Measurements from ENCODE around the gene POLE.

DNA sequence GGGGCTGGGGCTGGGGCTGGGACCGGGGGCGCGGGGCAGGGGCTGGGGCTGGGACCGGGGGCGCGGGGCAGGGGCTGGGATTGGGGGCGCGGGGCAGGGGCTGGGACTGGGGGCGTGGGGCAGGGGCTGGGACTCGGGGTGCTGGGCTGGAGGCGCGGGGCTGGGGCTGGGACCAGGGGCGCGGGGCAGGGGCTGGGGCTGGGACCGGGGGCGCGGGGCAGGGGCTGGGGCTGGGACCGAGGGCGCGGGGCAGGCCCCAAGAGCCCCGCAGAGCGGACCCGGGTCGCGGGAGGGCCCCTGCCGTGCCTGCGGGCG lies 68.1 kb downstream of the POLE start:
- TF ChIP-seq, protein P1, sequence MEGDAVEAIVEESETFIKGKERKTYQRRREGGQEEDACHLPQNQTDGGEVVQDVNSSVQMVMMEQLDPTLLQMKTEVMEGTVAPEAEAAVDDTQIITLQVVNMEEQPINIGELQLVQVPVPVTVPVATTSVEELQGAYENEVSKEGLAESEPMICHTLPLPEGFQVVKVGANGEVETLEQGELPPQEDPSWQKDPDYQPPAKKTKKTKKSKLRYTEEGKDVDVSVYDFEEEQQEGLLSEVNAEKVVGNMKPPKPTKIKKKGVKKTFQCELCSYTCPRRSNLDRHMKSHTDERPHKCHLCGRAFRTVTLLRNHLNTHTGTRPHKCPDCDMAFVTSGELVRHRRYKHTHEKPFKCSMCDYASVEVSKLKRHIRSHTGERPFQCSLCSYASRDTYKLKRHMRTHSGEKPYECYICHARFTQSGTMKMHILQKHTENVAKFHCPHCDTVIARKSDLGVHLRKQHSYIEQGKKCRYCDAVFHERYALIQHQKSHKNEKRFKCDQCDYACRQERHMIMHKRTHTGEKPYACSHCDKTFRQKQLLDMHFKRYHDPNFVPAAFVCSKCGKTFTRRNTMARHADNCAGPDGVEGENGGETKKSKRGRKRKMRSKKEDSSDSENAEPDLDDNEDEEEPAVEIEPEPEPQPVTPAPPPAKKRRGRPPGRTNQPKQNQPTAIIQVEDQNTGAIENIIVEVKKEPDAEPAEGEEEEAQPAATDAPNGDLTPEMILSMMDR (IDR thresholded peaks at IDR 0.05; ENCODE audit: low read depth, low read length, missing input control), result no peak
- TF ChIP-seq, protein P2, sequence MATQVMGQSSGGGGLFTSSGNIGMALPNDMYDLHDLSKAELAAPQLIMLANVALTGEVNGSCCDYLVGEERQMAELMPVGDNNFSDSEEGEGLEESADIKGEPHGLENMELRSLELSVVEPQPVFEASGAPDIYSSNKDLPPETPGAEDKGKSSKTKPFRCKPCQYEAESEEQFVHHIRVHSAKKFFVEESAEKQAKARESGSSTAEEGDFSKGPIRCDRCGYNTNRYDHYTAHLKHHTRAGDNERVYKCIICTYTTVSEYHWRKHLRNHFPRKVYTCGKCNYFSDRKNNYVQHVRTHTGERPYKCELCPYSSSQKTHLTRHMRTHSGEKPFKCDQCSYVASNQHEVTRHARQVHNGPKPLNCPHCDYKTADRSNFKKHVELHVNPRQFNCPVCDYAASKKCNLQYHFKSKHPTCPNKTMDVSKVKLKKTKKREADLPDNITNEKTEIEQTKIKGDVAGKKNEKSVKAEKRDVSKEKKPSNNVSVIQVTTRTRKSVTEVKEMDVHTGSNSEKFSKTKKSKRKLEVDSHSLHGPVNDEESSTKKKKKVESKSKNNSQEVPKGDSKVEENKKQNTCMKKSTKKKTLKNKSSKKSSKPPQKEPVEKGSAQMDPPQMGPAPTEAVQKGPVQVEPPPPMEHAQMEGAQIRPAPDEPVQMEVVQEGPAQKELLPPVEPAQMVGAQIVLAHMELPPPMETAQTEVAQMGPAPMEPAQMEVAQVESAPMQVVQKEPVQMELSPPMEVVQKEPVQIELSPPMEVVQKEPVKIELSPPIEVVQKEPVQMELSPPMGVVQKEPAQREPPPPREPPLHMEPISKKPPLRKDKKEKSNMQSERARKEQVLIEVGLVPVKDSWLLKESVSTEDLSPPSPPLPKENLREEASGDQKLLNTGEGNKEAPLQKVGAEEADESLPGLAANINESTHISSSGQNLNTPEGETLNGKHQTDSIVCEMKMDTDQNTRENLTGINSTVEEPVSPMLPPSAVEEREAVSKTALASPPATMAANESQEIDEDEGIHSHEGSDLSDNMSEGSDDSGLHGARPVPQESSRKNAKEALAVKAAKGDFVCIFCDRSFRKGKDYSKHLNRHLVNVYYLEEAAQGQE (IDR thresholded peaks at IDR 0.05), result no peak
- TF ChIP-seq EGR1 (IDR thresholded peaks at IDR 0.05; ENCODE audit: low read depth in 2 of 2), result no peak
- TF ChIP-seq GABPA (IDR thresholded peaks at IDR 0.05 in 1 of 2, conservative IDR thresholded peaks at IDR 0.05 in 1 of 2), result no peak
- TF ChIP-seq RAD21 (IDR thresholded peaks at IDR 0.05), result no peak
- TF ChIP-seq RXRA (IDR thresholded peaks at IDR 0.05), result no peak
